Uterus (tissue), 2 donors: ENCODE results near the gene ERMARD.

Experiments
- POLR2A ChIP-seq, 2 donors: fragments of 450-650 bp; IDR thresholded peaks; one replicate each; pipeline ENCODE4 v1.6.1; 2016; ENCODE audit warnings: antibody characterized with exemption in 2 of 2, mild to moderate bottlenecking in 1 of 2, moderate library complexity in 1 of 2
- TF ChIP-seq, protein P1 (sequence below), 4 experiments: fragments of 200-600 bp in 2 of 4; fragments of 450-650 bp in 2 of 4; sonication (generic) in 2 of 4; IDR thresholded peaks; one replicate each; pipeline ENCODE4 v1.5.1; 2016 to 2019; ENCODE audit warnings: antibody characterized with exemption in 4 of 4, mild to moderate bottlenecking in 2 of 4, moderate library complexity in 1 of 4

DNA sequence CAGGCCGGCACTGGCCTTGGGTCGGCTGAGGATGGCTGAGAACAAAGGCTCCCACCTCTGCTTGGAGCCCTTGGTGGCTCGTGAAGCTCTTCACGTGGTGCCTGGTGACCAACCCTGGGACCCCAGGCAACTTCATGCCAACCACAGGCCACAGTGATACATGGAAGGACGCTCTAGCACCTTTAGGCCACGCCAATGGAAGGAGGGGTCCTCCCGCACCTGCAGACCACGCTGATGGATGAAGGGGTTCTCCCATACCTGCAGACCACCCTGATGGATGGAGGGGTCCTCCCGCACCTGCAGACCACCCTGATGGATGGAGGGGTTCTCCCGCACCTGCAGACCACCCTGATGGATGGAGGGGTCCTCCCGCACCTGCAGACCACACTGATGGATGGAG lies 62.5 kb downstream of the ERMARD start:
- TF ChIP-seq, protein P1, sequence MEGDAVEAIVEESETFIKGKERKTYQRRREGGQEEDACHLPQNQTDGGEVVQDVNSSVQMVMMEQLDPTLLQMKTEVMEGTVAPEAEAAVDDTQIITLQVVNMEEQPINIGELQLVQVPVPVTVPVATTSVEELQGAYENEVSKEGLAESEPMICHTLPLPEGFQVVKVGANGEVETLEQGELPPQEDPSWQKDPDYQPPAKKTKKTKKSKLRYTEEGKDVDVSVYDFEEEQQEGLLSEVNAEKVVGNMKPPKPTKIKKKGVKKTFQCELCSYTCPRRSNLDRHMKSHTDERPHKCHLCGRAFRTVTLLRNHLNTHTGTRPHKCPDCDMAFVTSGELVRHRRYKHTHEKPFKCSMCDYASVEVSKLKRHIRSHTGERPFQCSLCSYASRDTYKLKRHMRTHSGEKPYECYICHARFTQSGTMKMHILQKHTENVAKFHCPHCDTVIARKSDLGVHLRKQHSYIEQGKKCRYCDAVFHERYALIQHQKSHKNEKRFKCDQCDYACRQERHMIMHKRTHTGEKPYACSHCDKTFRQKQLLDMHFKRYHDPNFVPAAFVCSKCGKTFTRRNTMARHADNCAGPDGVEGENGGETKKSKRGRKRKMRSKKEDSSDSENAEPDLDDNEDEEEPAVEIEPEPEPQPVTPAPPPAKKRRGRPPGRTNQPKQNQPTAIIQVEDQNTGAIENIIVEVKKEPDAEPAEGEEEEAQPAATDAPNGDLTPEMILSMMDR (IDR thresholded peaks at IDR 0.05): no peak
- TF ChIP-seq POLR2A (IDR thresholded peaks at IDR 0.05): no peak
